ENCODE data around the gene SESN3.
"Not testable (repeated sequence)": the region's sequence is repeated elsewhere in the genome, so short reads cannot be mapped to it uniquely, and the experiment has no call there.

The SESN3 gene

GRCh38 chr11:95228081-95228749, 2.8 kb downstream of the SESN3 start:
- FAIRE-seq, result no peak
- no peak for DNase-seq (ENCODE audit: extremely low spot score, insufficient read length, low read depth)

- DNase-seq (ENCODE audit: extremely low spot score, insufficient read length, low read depth); FAIRE-seq: not testable (repeated sequence)
Observed at GRCh38 chr11:95227060-95227459, 3.9 kb downstream of the SESN3 start.

GRCh38 chr11:95222817-95223216, 8.2 kb downstream of the SESN3 start:
- DNase-seq (ENCODE audit: extremely low spot score, insufficient read length, low read depth), result no peak

GRCh38 chr11:95219599-95219998, 11.4 kb downstream of the SESN3 start:
- DNase-seq (ENCODE audit: extremely low spot score, insufficient read length, low read depth), result no peak
- no peak for FAIRE-seq

More at GRCh38 chr11:95222817-95223216, 8.2 kb downstream of the SESN3 start:
- FAIRE-seq, result no peak

- FAIRE-seq (no peak), DNase-seq (ENCODE audit: extremely low spot score, insufficient read length, low read depth) (no peak)
Observed at GRCh38 chr11:95218149-95218548, 12.9 kb downstream of the SESN3 start.

- DNase-seq (ENCODE audit: extremely low spot score, insufficient read length, low read depth) (no peak), FAIRE-seq (no peak)
Observed at GRCh38 chr11:95212609-95213008, 18.4 kb downstream of the SESN3 start.

GRCh38 chr11:95209535-95209934, 21.5 kb downstream of the SESN3 start:
- FAIRE-seq; DNase-seq (ENCODE audit: extremely low spot score, insufficient read length, low read depth): not testable (repeated sequence)

GRCh38 chr11:95200781-95201457, 30.1 kb downstream of the SESN3 start:
- DNase-seq (ENCODE audit: extremely low spot score, insufficient read length, low read depth) (no peak), FAIRE-seq (no peak)

- DNase-seq (ENCODE audit: extremely low spot score, insufficient read length, low read depth) (no peak), FAIRE-seq (no peak)
Observed at GRCh38 chr11:95195831-95196230, 35.2 kb downstream of the SESN3 start.

GRCh38 chr11:95193541-95193940, 37.5 kb downstream of the SESN3 start:
- DNase-seq (ENCODE audit: extremely low spot score, insufficient read length, low read depth) (no peak), FAIRE-seq (no peak)

GRCh38 chr11:95192717-95193116, 38.3 kb downstream of the SESN3 start:
- DNase-seq (ENCODE audit: extremely low spot score, insufficient read length, low read depth), result no peak
- FAIRE-seq, result no peak

- no peak for FAIRE-seq
- DNase-seq (ENCODE audit: extremely low spot score, insufficient read length, low read depth), result no peak
Observed at GRCh38 chr11:95187723-95188122, 43.3 kb downstream of the SESN3 start.

GRCh38 chr11:95182397-95182796, 48.6 kb downstream of the SESN3 start:
- no peak for DNase-seq (ENCODE audit: extremely low spot score, insufficient read length, low read depth)
- FAIRE-seq, result no peak

GRCh38 chr11:95175818-95176380, 55.1 kb downstream of the SESN3 start:
- no peak for FAIRE-seq
- no peak for DNase-seq (ENCODE audit: extremely low spot score, insufficient read length, low read depth)

GRCh38 chr11:95170294-95170693, 60.7 kb downstream of the SESN3 start:
- no peak for DNase-seq (ENCODE audit: extremely low spot score, insufficient read length, low read depth)
- FAIRE-seq, result no peak

- DNase-seq (ENCODE audit: extremely low spot score, insufficient read length, low read depth), result no peak
- FAIRE-seq, result no peak
Observed at GRCh38 chr11:95166781-95167180, 64.2 kb downstream of the SESN3 start.

- no peak for DNase-seq (ENCODE audit: extremely low spot score, insufficient read length, low read depth)
- FAIRE-seq, result no peak
Observed at GRCh38 chr11:95165638-95166037, 65.4 kb downstream of the SESN3 start.

- no peak for FAIRE-seq
Observed at GRCh38 chr11:95163106-95163505, 67.9 kb downstream of the SESN3 start.

GRCh38 chr11:95161248-95161647, 69.8 kb downstream of the SESN3 start:
- DNase-seq (ENCODE audit: extremely low spot score, insufficient read length, low read depth), result no peak
- FAIRE-seq, result no peak

More at GRCh38 chr11:95163106-95163505, 67.9 kb downstream of the SESN3 start:
- no peak for DNase-seq (ENCODE audit: extremely low spot score, insufficient read length, low read depth)

- no peak for DNase-seq (ENCODE audit: extremely low spot score, insufficient read length, low read depth)
- no peak for FAIRE-seq
Observed at GRCh38 chr11:95157824-95158223, 73.2 kb downstream of the SESN3 start.

- no peak for FAIRE-seq
- DNase-seq (ENCODE audit: extremely low spot score, insufficient read length, low read depth), result no peak
Observed at GRCh38 chr11:95156916-95157541, 74.0 kb downstream of the SESN3 start.

Data from GM18507 (cell line).